Ovary (tissue), 3 donors: ENCODE results near the gene DNAJB9.

Experiments
- CTCF ChIP-seq, 3 donors: fragments of 450-650 bp in 2 of 3; fragments of 200-600 bp in 1 of 3; IDR thresholded peaks; one replicate each; pipeline versions ENCODE4 v1.5.1 to v1.8.0; 2016 to 2022; ENCODE audit warnings: antibody characterized with exemption in 3 of 3, mild to moderate bottlenecking in 1 of 3
- POLR2A ChIP-seq: fragments of 450-650 bp; IDR thresholded peaks from one replicate; pipeline ENCODE4 v1.6.1; 2017; ENCODE audit warnings: antibody characterized with exemption, mild to moderate bottlenecking, moderate library complexity
- donor health status: DM: no; HTN: no; CAD: no.

- no peak for TF ChIP-seq CTCF (IDR thresholded peaks at IDR 0.05)
- TF ChIP-seq POLR2A: no peak
Observed at GRCh38 chr7:108575156-108575555, 5.5 kb downstream of the DNAJB9 start.
